Spleen (tissue), 11 donors: ENCODE measurements around the gene RBM47. TPM values are rescaled to one million over a fixed set of nuclear protein-coding genes. Genes with fewer than 3 reads are reported as not detected.
"Not testable (repeated sequence)": the region's sequence is repeated elsewhere in the genome, so short reads cannot be mapped to it uniquely, and the experiment has no call there.

ENCODE experiments used
- DNase-seq: peaks from one replicate; pipeline ENCODE4 v3.0.0-alpha.2; 2020
- H3K27ac ChIP-seq, 8 donors: fragments of 200-600 bp; sonication (generic) in 7 of 8; 1 replicate in 4 of 8; 2 replicates in 4 of 8; pipeline versions ENCODE4 v1.5.0 to v1.8.0; 2016 to 2021; ENCODE audit warnings: inconsistent platforms in 4 of 8, mild to moderate bottlenecking in 4 of 8, moderate library complexity in 1 of 8
- H3K27me3 ChIP-seq, 7 donors: fragments of 200-600 bp; sonication (generic) in 6 of 7; replicated peaks in 1 of 7; 1 replicate in 4 of 7; 2 replicates in 3 of 7; pipeline versions ENCODE4 v1.5.0 to v1.8.0; 2016 to 2021; ENCODE audit warnings: inconsistent platforms in 3 of 7, mild to moderate bottlenecking in 1 of 7
- H3K36me3 ChIP-seq, 6 donors: fragments of 200-600 bp; sonication (generic) in 5 of 6; 1 replicate in 4 of 6; 2 replicates in 2 of 6; pipeline versions ENCODE4 v1.5.0 to v1.8.0; 2016 to 2021; ENCODE audit warnings: inconsistent platforms in 2 of 6
- H3K4me1 ChIP-seq, 6 donors: fragments of 200-600 bp; sonication (generic) in 5 of 6; 1 replicate in 3 of 6; 2 replicates in 3 of 6; pipeline versions ENCODE4 v1.5.0 to v1.8.0; 2016 to 2021; ENCODE audit warnings: inconsistent platforms in 3 of 6
- H3K4me3 ChIP-seq, 8 donors: fragments of 200-600 bp; sonication (generic) in 7 of 8; 1 replicate in 4 of 8; 2 replicates in 4 of 8; pipeline versions ENCODE4 v1.5.0 to v1.8.0; 2016 to 2021; ENCODE audit warnings: inconsistent platforms in 4 of 8, mild to moderate bottlenecking in 4 of 8, moderate library complexity in 2 of 8
- H3K9me3 ChIP-seq, 8 donors: fragments of 200-600 bp; sonication (generic) in 7 of 8; 1 replicate in 4 of 8; 2 replicates in 4 of 8; pipeline versions ENCODE4 v1.5.0 to v1.8.0; 2016 to 2021; ENCODE audit warnings: inconsistent platforms in 4 of 8
- CTCF ChIP-seq, 11 experiments: fragments of 200-600 bp in 7 of 11; fragments of 450-650 bp in 4 of 11; sonication (generic) in 4 of 11; IDR thresholded peaks in 8 of 11; conservative IDR thresholded peaks in 3 of 11; 1 replicate in 7 of 11; 2 replicates in 4 of 11; pipeline versions ENCODE4 v1.4.0 to v1.8.0; 2016 to 2021; ENCODE audit warnings: antibody characterized with exemption in 11 of 11, inconsistent platforms in 4 of 11, mild to moderate bottlenecking in 1 of 11
- POLR2A ChIP-seq, 3 donors: fragments of 450-650 bp; IDR thresholded peaks; one replicate each; pipeline ENCODE4 v1.5.1; 2017; ENCODE audit warnings: antibody characterized with exemption in 3 of 3, mild to moderate bottlenecking in 1 of 3
- POLR2AphosphoS5 ChIP-seq, 3 donors: sonication (generic); formaldehyde crosslinking; IDR thresholded peaks; one replicate each; pipeline ENCODE4 v1.5.1; 2017; ENCODE audit warnings: antibody characterized with exemption in 3 of 3
- WGBS, 5 donors: extraction: QIAGEN DNeasy Blood & Tissue Kit in 3 of 5; methylation state at CpG; one replicate each; pipeline versions ENCODE4 v1.1.5 to v1.1.7; 2013 to 2018; 5-methylcytosine and 5-hydroxymethylcytosine counted together
- intact Hi-C: fragments of 100-400 bp; cut with DNase I; formaldehyde crosslinking; loops from one replicate; pipeline ENCODE4 v1.15.0; 2023; ENCODE audit warnings: low total_unique reads
- polyA plus RNA-seq, 3 donors: library from polyadenylated mRNA; stranded (reverse); fragments of 200-250 nt; gene quantifications; one replicate each; pipeline ENCODE4 v1.2.1, GENCODE V29; 2013
- total RNA-seq, 7 donors: library from RNA; depleted of rRNA in 3 of 7; stranded (reverse); fragments of >200 nt in 3 of 7; fragmentation: NEBNext Ultra II Directional in 4 of 7; extraction: Animal tissue kit (Norgen Biotek cat#: 25700) in 4 of 7; gene quantifications; one replicate each; pipeline versions ENCODE4 v1.1.0 to v1.2.1, GENCODE V29; 2016 to 2021
- donor health status: healthy with polysubstance abuse.
- donor health status: DM: no; HTN: no; CAD: no; lungs with moderate emphysema.
- donor health status: DM: no; HTN: no; CAD: no.
- donor health status: Bipolar disorder and iron deficiency.
- donor health status: healthy.
- donor health status: DM: no; HTN: no; CAD: no.
- donor health status: DM: yes; HTN: yes; CAD: no.

RBM47 gene
- total and polyA plus RNA-seq, 10 donors = 6.0 to 164 (median 77.9) TPM

GRCh38 chr4:40412866-40413795 lies 216.5 kb downstream of the RBM47 start:
- Histone ChIP-seq H3K4me3 (no peak overlapping the region), H3K9me3 (no peaks in the 10 kb centered on the region), H3K27me3 (peaks cover 0 to 4% (median 0%) of the 10 kb centered on the region in 7 donors), H3K36me3 (no peaks in the 10 kb centered on the region), H3K27ac (no peak overlapping the region), H3K4me1 (no peaks in the 10 kb centered on the region)
- WGBS, 5 donors = 70 to 88% (median 75%) methylated on average over 10 of the region's 10 CpGs
- DNase-seq = no peak
- intact Hi-C loops = no loop called here
- TF ChIP-seq CTCF (IDR thresholded peaks at IDR 0.05 in 8 of 11, conservative IDR thresholded peaks at IDR 0.05 in 3 of 11) (no peak), POLR2A (IDR thresholded peaks at IDR 0.05) (no peak)

GRCh38 chr4:40412388-40412787 lies 217.3 kb downstream of the RBM47 start:
- no peaks in the 10 kb centered on the region for H3K4me1 ChIP-seq
- DNase-seq = no peak
- no peak overlapping the region for H3K27ac ChIP-seq
- peaks cover 0 to 4% (median 1%) of the 10 kb centered on the region in 8 donors for H3K9me3 ChIP-seq
- peaks cover 0 to 4% (median 0%) of the 10 kb centered on the region in 7 donors for H3K27me3 ChIP-seq
- TF ChIP-seq CTCF (IDR thresholded peaks at IDR 0.05 in 8 of 11, conservative IDR thresholded peaks at IDR 0.05 in 3 of 11) (no peak), POLR2A (IDR thresholded peaks at IDR 0.05) (no peak), POLR2AphosphoS5 (IDR thresholded peaks at IDR 0.05) (no peak)
- H3K4me3 ChIP-seq = no peak overlapping the region
- H3K36me3 ChIP-seq = no peaks in the 10 kb centered on the region
- WGBS, 5 donors = 50 to 75% (median 67%) methylated on average over 1 of the region's 1 CpG
- intact Hi-C loops = no loop called here

DNA sequence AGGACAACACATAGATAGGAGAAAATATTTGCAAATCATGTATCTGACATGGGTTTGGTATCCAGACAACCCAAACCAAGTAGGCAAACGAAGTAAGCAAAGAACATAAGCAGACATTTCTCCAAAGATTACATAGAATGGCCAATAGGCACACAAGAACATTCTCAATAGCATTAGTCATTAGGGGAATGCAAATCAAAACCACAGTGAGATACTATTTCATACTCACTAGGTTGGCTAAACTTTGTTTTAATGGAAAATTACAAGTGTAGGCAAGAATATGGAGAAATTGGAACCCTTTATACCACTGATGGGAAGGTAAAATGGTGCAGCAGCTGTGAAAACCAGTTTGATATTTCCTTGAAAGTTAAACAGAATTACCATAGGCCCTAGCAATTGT lies 219.8 kb downstream of the RBM47 start:
- Histone ChIP-seq H3K4me3 (no peak overlapping the region), H3K4me1 (no peaks in the 10 kb centered on the region), H3K9me3 (peaks cover 0 to 21% (median 14%) of the 10 kb centered on the region in 8 donors), H3K27ac (no peak overlapping the region), H3K27me3 (peaks cover 0 to 4% (median 0%) of the 10 kb centered on the region in 7 donors), H3K36me3 (no peaks in the 10 kb centered on the region)
- intact Hi-C loops = no loop called here
- no peak for TF ChIP-seq CTCF (IDR thresholded peaks at IDR 0.05 in 8 of 11, conservative IDR thresholded peaks at IDR 0.05 in 3 of 11)
- TF ChIP-seq POLR2AphosphoS5 (IDR thresholded peaks at IDR 0.05) = no peak
- TF ChIP-seq POLR2A (IDR thresholded peaks at IDR 0.05) = no peak
- 56 to 81% (median 60%) methylated on average over 1 of the region's 1 CpG for WGBS, 5 donors
- DNase-seq = no peak

DNA sequence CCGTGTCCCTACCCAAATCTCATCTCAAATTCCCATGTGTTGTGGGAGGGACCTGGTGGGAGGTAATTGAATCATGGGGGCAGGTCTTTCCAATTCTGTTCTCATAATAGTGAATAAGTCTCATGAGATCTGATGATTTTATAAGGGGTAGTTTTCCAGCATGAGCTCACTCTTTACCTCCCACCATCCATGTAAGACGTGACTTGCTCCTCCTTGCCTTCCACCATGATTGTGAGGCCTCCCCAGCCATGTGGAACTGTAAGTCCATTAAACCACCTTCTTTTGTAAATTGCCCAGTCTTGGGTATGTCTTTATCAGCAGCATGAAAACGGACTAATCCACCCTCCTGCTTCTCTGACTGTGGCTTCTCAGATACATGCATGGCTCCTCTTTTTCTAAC lies 222.2 kb downstream of the RBM47 start:
- 76 to 92% (median 84%) methylated on average over 3 of the region's 3 CpGs for WGBS, 5 donors
- peaks cover 0 to 21% (median 14%) of the 10 kb centered on the region in 8 donors for H3K9me3 ChIP-seq
- DNase-seq, H3K4me1 ChIP-seq, H3K27me3 ChIP-seq, H3K4me3 ChIP-seq, H3K27ac ChIP-seq, H3K36me3 ChIP-seq, intact Hi-C loops: not testable (repeated sequence)
